ENCODE results near the gene RGS9.

- no peak for TF ChIP-seq MAFK (IDR thresholded peaks at IDR 0.05; ENCODE audit: partially characterized antibody)
- no peak for TF ChIP-seq CTCF (IDR thresholded peaks at IDR 0.05)
- no peak for TF ChIP-seq POLR2A (IDR thresholded peaks at IDR 0.05; ENCODE audit: low read length)
- TF ChIP-seq JUNB (IDR thresholded peaks at IDR 0.05): no peak
- TF ChIP-seq FOXS1 (CRISPR knock-in tag; IDR thresholded peaks at IDR 0.05): no peak
- no peak for TF ChIP-seq CEBPB (IDR thresholded peaks at IDR 0.05)
- TF ChIP-seq HMGXB4 (CRISPR knock-in tag; IDR thresholded peaks at IDR 0.05; ENCODE audit: borderline replicate concordance): no peak
- TF ChIP-seq JUN (IDR thresholded peaks at IDR 0.05): no peak
- TF ChIP-seq HOXA7 (CRISPR knock-in tag; IDR thresholded peaks at IDR 0.05): no peak
- no peak for TF ChIP-seq ESRRA (IDR thresholded peaks at IDR 0.05; ENCODE audit: borderline replicate concordance, low read length)
- no peak for TF ChIP-seq ELK1 (IDR thresholded peaks at IDR 0.05; ENCODE audit: low read depth, low read length)
- no peak for TF ChIP-seq RARB (CRISPR knock-in tag; IDR thresholded peaks at IDR 0.05)
- no peak for TF ChIP-seq EP300 (IDR thresholded peaks at IDR 0.05)
- no peak for TF ChIP-seq CBX2 (IDR thresholded peaks at IDR 0.05; ENCODE audit: borderline replicate concordance, low read depth)
Measured at GRCh38 chr17:65204001-65204400, 66.8 kb downstream of the RGS9 start.

Data from A549 (cell line).